22Rv1 (cell line): Measurements from ENCODE around the gene GNRH2.

Experiments used
- CTCF ChIP-seq: fragments of 450-650 bp; IDR thresholded peaks from 2 replicates; pipeline ENCODE4 v1.5.1; 2017; ENCODE audit warnings: mild to moderate bottlenecking
- ZFX ChIP-seq: fragments of 450-650 bp; IDR thresholded peaks from 2 replicates; pipeline ENCODE4 v1.6.1; 2017; ENCODE audit warnings: antibody characterized with exemption, borderline replicate concordance

GRCh38 chr20:2998728-2999127, 44.7 kb upstream of the GNRH2 start:
- TF ChIP-seq CTCF (no peak), ZFX (no peak)
